GM21529 (cell line): ENCODE data around the gene PRKG1.
"Not testable (repeated sequence)": the region's sequence is repeated elsewhere in the genome, so short reads cannot be mapped to it uniquely, and the experiment has no call there.

Experiments used
- ATAC-seq: cut with Tn5 transposase; IDR thresholded peaks from one replicate; pipeline ENCODE4 v1.9.1; 2021; ENCODE audit not compliant: unreplicated experiment

Gene PRKG1

GRCh38 chr10:51260376-51260775, 186.1 kb downstream of the PRKG1 start:
- no peak for ATAC-seq

GRCh38 chr10:51266496-51266895, 192.2 kb downstream of the PRKG1 start:
- no peak for ATAC-seq

- not testable (repeated sequence) for ATAC-seq
Measured at GRCh38 chr10:51267980-51268570, 193.8 kb downstream of the PRKG1 start.

- ATAC-seq = no peak
Measured at GRCh38 chr10:51269821-51270220, 195.5 kb downstream of the PRKG1 start.

- ATAC-seq = no peak
Measured at GRCh38 chr10:51270936-51271530, 196.7 kb downstream of the PRKG1 start.

- not testable (repeated sequence) for ATAC-seq
Measured at GRCh38 chr10:51272099-51272498, 197.8 kb downstream of the PRKG1 start.

- no peak for ATAC-seq
Measured at GRCh38 chr10:51272555-51272954, 198.3 kb downstream of the PRKG1 start.

- ATAC-seq = no peak
Measured at GRCh38 chr10:51273574-51273973, 199.3 kb downstream of the PRKG1 start.

GRCh38 chr10:51276097-51276496, 201.8 kb downstream of the PRKG1 start:
- ATAC-seq = not testable (repeated sequence)

GRCh38 chr10:51281387-51281786, 207.1 kb downstream of the PRKG1 start:
- ATAC-seq = not testable (repeated sequence)

GRCh38 chr10:51285601-51286000, 211.3 kb downstream of the PRKG1 start:
- ATAC-seq = no peak

GRCh38 chr10:51288511-51288910, 214.2 kb downstream of the PRKG1 start:
- no peak for ATAC-seq

GRCh38 chr10:51289519-51289918, 215.2 kb downstream of the PRKG1 start:
- no peak for ATAC-seq

GRCh38 chr10:51291961-51292360, 217.7 kb downstream of the PRKG1 start:
- ATAC-seq = no peak

- ATAC-seq = no peak
Measured at GRCh38 chr10:51297438-51297837, 223.2 kb downstream of the PRKG1 start.

GRCh38 chr10:51300617-51301304, 226.5 kb downstream of the PRKG1 start:
- no peak for ATAC-seq

GRCh38 chr10:51301644-51302043, 227.4 kb downstream of the PRKG1 start:
- ATAC-seq = no peak

GRCh38 chr10:51302316-51302715, 228.0 kb downstream of the PRKG1 start:
- ATAC-seq = no peak

- ATAC-seq = no peak
Measured at GRCh38 chr10:51308116-51308515, 233.8 kb downstream of the PRKG1 start.

- ATAC-seq = no peak
Measured at GRCh38 chr10:51311228-51311627, 236.9 kb downstream of the PRKG1 start.

- no peak for ATAC-seq
Measured at GRCh38 chr10:51312817-51313216, 238.5 kb downstream of the PRKG1 start.

- ATAC-seq = no peak
Measured at GRCh38 chr10:51313251-51313650, 239.0 kb downstream of the PRKG1 start.
